Keratinocyte (primary cell): ENCODE data around the gene XKR3.
"Not testable (repeated sequence)": the region's sequence is repeated elsewhere in the genome, so short reads cannot be mapped to it uniquely, and the experiment has no call there.

Source experiments
- CTCF ChIP-seq, 3 experiments: IDR thresholded peaks in 1 of 3; conservative IDR thresholded peaks in 1 of 3; optimal IDR thresholded peaks in 1 of 3; 2 replicates in 2 of 3; 3 replicates in 1 of 3; pipeline versions ENCODE3 to v1.5.1; 2011; ENCODE audit warnings: low read length in 3 of 3, mild to moderate bottlenecking in 3 of 3, moderate library complexity in 2 of 3, control low read depth in 1 of 3, inconsistent platforms in 1 of 3; ENCODE audit not compliant: insufficient read depth in 2 of 3; ENCODE audit errors: extremely low read depth in 1 of 3
- EZH2 ChIP-seq: IDR thresholded peaks from one replicate; pipeline ENCODE4 v1.6.1; 2012; ENCODE audit warnings: inconsistent platforms, mild to moderate bottlenecking, low read length, moderate library complexity

- not testable (repeated sequence) for TF ChIP-seq CTCF (optimal IDR thresholded peaks at IDR 0.05 in 1 of 3, IDR thresholded peaks at IDR 0.05 in 1 of 3, conservative IDR thresholded peaks at IDR 0.05 in 1 of 3; ENCODE audit: extremely low read depth in 1 of 3, insufficient read depth in 2 of 3, low read length in 3 of 3); EZH2
Observed at GRCh38 chr22:16771569-16771968, 53.6 kb downstream of the XKR3 start.
